Endodermal cell (in vitro differentiated cells): ENCODE data around the gene SULT4A1. TPM values are rescaled to one million over a fixed set of nuclear protein-coding genes. Genes with fewer than 3 reads are reported as not detected.

ENCODE experiments used
- DNase-seq: peaks from one replicate; pipeline ENCODE4 v3.0.0-alpha.2; 2017
- H3K27ac ChIP-seq: 2 replicates; pipeline ENCODE4 v1.5.1; 2013; ENCODE audit warnings: mild to moderate bottlenecking, low read depth, low read length, moderate library complexity
- H3K27me3 ChIP-seq: 2 replicates; pipeline ENCODE4 v1.6.1; 2013; ENCODE audit warnings: mild to moderate bottlenecking, low read length, moderate library complexity; ENCODE audit not compliant: insufficient read depth, control insufficient read depth, poor library complexity, severe bottlenecking
- H3K36me3 ChIP-seq: 2 replicates; pipeline ENCODE4 v1.7.0; 2013; ENCODE audit warnings: mild to moderate bottlenecking, low read length, moderate library complexity; ENCODE audit not compliant: control insufficient read depth, insufficient read depth
- H3K4me1 ChIP-seq: one replicate; pipeline ENCODE4 v1.7.0; 2013; ENCODE audit warnings: low read length; ENCODE audit not compliant: control insufficient read depth, insufficient read depth
- H3K4me3 ChIP-seq: 2 replicates; pipeline ENCODE4 v1.5.1; 2013; ENCODE audit warnings: mild to moderate bottlenecking, low read length, moderate library complexity
- H3K9ac ChIP-seq: 2 replicates; pipeline ENCODE4 v1.6.1; 2013; ENCODE audit warnings: mild to moderate bottlenecking, low read length, moderate library complexity; ENCODE audit not compliant: poor library complexity, severe bottlenecking; ENCODE audit errors: extremely low read depth
- H3K9me3 ChIP-seq: 2 replicates; pipeline ENCODE4 v1.6.1; 2013; ENCODE audit warnings: mild to moderate bottlenecking, low read length, moderate library complexity; ENCODE audit not compliant: control insufficient read depth
- H3K27ac Mint-ChIP-seq: 2 replicates; pipeline ENCODE4 v1.8.0; 2020; ENCODE audit warnings: mixed read lengths
- H3K27me3 Mint-ChIP-seq: 2 replicates; pipeline ENCODE4 v1.8.0; 2021; ENCODE audit warnings: mild to moderate bottlenecking, mixed read lengths; ENCODE audit not compliant: insufficient read depth
- H3K36me3 Mint-ChIP-seq: 2 replicates; pipeline ENCODE4 v1.8.0; 2020; ENCODE audit warnings: low read depth, mixed read lengths
- H3K4me1 Mint-ChIP-seq: 2 replicates; pipeline ENCODE4 v1.8.0; 2020; ENCODE audit warnings: mixed read lengths
- H3K4me3 Mint-ChIP-seq: 2 replicates; pipeline ENCODE4 v1.8.0; 2020; ENCODE audit warnings: mild to moderate bottlenecking, moderate library complexity, mixed read lengths
- H3K9me3 Mint-ChIP-seq: 2 replicates; pipeline ENCODE4 v1.8.0; 2020; ENCODE audit warnings: mild to moderate bottlenecking, mixed read lengths
- CTCF ChIP-seq: fragments of 200-600 bp; sonication (generic); conservative IDR thresholded peaks from 2 replicates; pipeline ENCODE4 v1.5.0; 2021; ENCODE audit warnings: antibody characterized with exemption, mild to moderate bottlenecking
- WGBS, 2 experiments: methylation state at CpG; one replicate each; pipeline versions ENCODE4 v1.1.5 to v1.1.7; 2013; ENCODE audit warnings: missing lambda C conversion rate in 2 of 2, mixed read lengths in 1 of 2; ENCODE audit not compliant: insufficient coverage in 1 of 2, insufficient read length in 1 of 2; 5-methylcytosine and 5-hydroxymethylcytosine counted together
- total RNA-seq, 2 donors: library from RNA; stranded (reverse); fragmentation: NEBNext Ultra II Directional in 1 of 2; extraction: Animal tissue kit (Norgen Biotek cat#: 25700) in 1 of 2; gene quantifications; 2 replicates in 1 of 2; 3 replicates in 1 of 2; pipeline ENCODE4 v1.2.1, GENCODE V29; 2021

SULT4A1 gene
- total RNA-seq, 2 donors from 2014 or later: 11.4 to 12.7 TPM

GRCh38 chr22:43796567-43796966, 65.7 kb downstream of the SULT4A1 start:
- Histone ChIP-seq H3K36me3 (no peaks in the 10 kb centered on the region), H3K9ac (no peak overlapping the region), H3K27me3 (no peaks in the 10 kb centered on the region), H3K27ac (no peak overlapping the region), H3K4me3 (no peak overlapping the region), H3K9me3 (no peaks in the 10 kb centered on the region), H3K4me1 (no peaks in the 10 kb centered on the region)
- peak; percentile 70 for DNase-seq
- peaks cover 9% of the 10 kb centered on the region for H3K27me3 Mint-ChIP-seq
- H3K36me3 Mint-ChIP-seq: no peaks in the 10 kb centered on the region
- no peaks in the 10 kb centered on the region for H3K9me3 Mint-ChIP-seq
- H3K4me1 Mint-ChIP-seq: no peaks in the 10 kb centered on the region
- H3K27ac Mint-ChIP-seq: no peak overlapping the region
- H3K4me3 Mint-ChIP-seq: no peak overlapping the region
- peak; percentile 69 for TF ChIP-seq CTCF
- 75 to 89% methylated on average over 5 to 8 of the region's 8 CpGs for WGBS, 2 experiments

- H3K27me3 ChIP-seq: no peaks in the 10 kb centered on the region
- H3K9me3 ChIP-seq: no peaks in the 10 kb centered on the region
- Mint-ChIP-seq H3K36me3 (no peaks in the 10 kb centered on the region), H3K27me3 (no peaks in the 10 kb centered on the region), H3K9me3 (no peaks in the 10 kb centered on the region), H3K4me3 (no peak overlapping the region), H3K4me1 (no peaks in the 10 kb centered on the region), H3K27ac (no peak overlapping the region)
- TF ChIP-seq CTCF: no peak
- H3K27ac ChIP-seq: no peak overlapping the region
- no peaks in the 10 kb centered on the region for H3K4me1 ChIP-seq
- H3K4me3 ChIP-seq: no peak overlapping the region
- DNase-seq: no peak
- H3K9ac ChIP-seq: no peak overlapping the region
- H3K36me3 ChIP-seq: no peaks in the 10 kb centered on the region
- WGBS, 2 experiments: 87% methylated on average over 4 to 7 of the region's 7 CpGs
Observed at GRCh38 chr22:43795320-43795719, 67.0 kb downstream of the SULT4A1 start.

- no peak overlapping the region for H3K9ac ChIP-seq
- WGBS, 2 experiments: 76 to 81% methylated on average over 4 to 5 of the region's 5 CpGs
Observed at GRCh38 chr22:43792905-43793304, 69.4 kb downstream of the SULT4A1 start.

More at GRCh38 chr22:43792905-43793304, 69.4 kb downstream of the SULT4A1 start:
- no peaks in the 10 kb centered on the region for H3K9me3 Mint-ChIP-seq
- H3K4me1 Mint-ChIP-seq: no peaks in the 10 kb centered on the region
- no peaks in the 10 kb centered on the region for H3K36me3 ChIP-seq
- no peak for TF ChIP-seq CTCF
- no peak overlapping the region for H3K4me3 Mint-ChIP-seq
- no peak overlapping the region for H3K27ac ChIP-seq
- no peak for DNase-seq
- peaks cover 4% of the 10 kb centered on the region for H3K27me3 Mint-ChIP-seq
- H3K27me3 ChIP-seq: no peaks in the 10 kb centered on the region
- no peak overlapping the region for H3K27ac Mint-ChIP-seq
- no peaks in the 10 kb centered on the region for H3K4me1 ChIP-seq
- H3K4me3 ChIP-seq: no peak overlapping the region
- H3K9me3 ChIP-seq: no peaks in the 10 kb centered on the region
- no peaks in the 10 kb centered on the region for H3K36me3 Mint-ChIP-seq
